Embryonic facial prominence (tissue), 1 donor: ENCODE results near the gene METTL16.
"Not testable (repeated sequence)": the region's sequence is repeated elsewhere in the genome, so short reads cannot be mapped to it uniquely, and the experiment has no call there.

Experiments
- DNase-seq: peaks from one replicate; pipeline ENCODE4 v3.0.0-alpha.2; 2016; ENCODE audit errors: extremely low spot score

Gene METTL16

GRCh38 chr17:2502871-2503580 lies 8.7 kb downstream of the METTL16 start:
- no peak for DNase-seq

DNA sequence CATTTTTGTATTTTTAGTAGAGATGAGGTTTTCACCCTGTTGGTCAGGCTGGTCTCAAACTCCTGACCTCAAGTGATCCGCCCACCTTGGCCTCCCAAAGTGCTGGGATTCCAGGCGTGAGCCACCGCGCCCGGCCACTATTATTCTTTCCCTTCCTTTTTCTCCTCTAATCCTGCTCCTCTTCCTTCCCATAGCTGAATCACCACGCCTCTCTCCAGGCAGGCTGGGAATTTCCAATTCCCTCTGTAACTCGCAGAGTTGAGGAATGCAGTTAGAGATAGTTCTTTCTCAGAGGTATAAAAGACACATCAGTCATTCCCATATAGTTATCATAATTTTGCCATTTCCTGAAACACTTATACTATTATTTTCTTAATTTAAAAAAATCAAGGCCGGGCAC lies 11.2 kb downstream of the METTL16 start:
- DNase-seq, result no peak

DNA sequence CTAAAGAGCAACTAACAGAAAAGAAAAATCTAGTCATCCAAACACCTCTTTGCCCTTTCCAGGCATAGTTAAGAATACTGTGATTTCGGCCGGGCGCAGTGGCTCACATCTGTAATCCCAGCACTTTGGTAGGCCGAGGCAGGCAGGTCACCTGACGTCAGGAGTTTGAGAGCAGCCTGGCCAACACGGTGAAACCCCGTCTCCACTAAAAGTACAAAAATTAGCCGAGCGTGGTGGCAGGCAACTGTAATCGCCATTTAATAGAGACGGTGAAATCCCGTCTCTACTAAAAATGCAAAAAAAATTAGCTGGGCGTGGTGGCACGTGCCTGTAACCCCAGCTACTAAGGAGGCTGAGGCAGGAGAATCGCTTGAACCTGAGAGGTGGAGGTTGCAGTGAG lies 22.4 kb downstream of the METTL16 start:
- DNase-seq, result not testable (repeated sequence)

- DNase-seq, result no peak
Observed at GRCh38 chr17:2487306-2487705, 24.4 kb downstream of the METTL16 start.

GRCh38 chr17:2486709-2487108 lies 25.0 kb downstream of the METTL16 start:
- DNase-seq, result not testable (repeated sequence)

GRCh38 chr17:2485970-2486369 lies 25.7 kb downstream of the METTL16 start:
- no peak for DNase-seq

DNA sequence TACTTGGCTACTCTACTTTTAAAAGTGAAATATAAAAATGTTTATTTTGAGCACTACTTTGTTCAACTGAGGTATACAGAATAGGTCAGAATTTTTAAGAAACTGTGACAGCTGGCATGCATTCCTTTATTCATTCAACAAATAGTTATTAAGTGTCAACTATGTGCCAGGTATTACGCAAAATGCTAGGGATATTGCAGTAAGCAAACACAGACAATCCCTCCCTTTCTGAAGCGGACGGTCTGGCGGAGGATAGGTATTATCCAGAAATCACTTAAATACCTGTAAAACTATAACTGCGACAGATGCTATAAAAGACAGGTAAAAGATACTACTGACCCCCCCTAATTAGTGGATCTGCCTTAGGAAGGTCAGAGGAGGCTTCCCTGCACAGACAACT lies 26.1 kb downstream of the METTL16 start:
- no peak for DNase-seq

DNA sequence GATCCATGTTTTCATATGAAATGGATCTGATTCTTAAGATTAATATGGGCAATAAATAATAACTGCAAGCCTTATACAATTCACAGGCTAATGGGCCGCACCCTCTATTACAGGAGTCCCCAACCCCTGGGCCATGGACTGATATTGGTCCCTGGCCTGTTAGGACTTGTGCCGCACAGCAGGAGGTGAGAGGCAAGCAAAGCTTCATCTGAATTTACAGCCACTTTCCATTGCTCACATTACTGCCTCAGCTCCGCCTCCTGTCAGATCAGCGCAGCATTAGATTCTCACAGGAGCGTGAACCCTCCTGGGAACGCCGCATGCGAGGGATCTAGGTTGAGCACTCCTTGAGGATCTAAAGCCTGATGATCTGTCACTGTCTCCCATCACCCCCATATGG lies 26.8 kb downstream of the METTL16 start:
- no peak for DNase-seq

- no peak for DNase-seq
Observed at GRCh38 chr17:2483084-2483483, 28.6 kb downstream of the METTL16 start.

DNA sequence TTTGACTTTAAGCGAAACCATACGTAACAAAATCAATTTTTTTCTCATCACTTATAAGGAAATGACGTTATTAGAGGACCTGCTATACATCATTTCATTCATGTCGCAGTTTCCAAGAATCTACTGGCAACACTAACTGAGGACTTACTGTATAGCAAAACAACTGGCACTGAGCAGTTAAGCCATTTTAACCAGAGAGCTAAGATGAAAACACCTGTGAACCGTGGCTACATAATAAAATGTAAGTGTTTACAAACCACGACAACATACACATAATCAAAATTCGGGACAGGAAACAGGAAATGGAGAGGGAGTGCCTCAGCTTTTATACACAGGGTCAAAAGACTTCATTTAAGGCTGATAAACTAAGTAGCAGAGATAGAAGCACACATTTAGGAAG lies 29.5 kb downstream of the METTL16 start:
- DNase-seq, result no peak

GRCh38 chr17:2481760-2482159 lies 29.9 kb downstream of the METTL16 start:
- no peak for DNase-seq

DNA sequence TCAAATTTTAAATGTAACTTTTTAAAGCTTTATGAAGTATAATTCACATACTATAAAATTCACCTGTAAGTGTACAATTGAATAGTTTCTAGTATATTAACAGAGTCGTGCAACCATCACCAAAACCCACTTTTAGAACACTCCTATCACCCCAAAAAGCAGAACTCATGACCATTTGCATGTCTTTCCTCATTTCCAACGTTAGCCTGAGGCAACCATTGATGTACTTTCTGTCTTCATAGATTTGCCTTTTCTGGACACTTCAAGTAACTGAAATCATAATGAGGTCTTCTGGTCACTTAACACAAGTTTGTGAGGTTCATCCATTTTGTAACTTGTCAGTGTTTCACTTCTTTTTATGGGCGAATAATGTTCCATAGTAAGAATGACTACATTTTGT lies 33.2 kb downstream of the METTL16 start:
- DNase-seq, result no peak

DNA sequence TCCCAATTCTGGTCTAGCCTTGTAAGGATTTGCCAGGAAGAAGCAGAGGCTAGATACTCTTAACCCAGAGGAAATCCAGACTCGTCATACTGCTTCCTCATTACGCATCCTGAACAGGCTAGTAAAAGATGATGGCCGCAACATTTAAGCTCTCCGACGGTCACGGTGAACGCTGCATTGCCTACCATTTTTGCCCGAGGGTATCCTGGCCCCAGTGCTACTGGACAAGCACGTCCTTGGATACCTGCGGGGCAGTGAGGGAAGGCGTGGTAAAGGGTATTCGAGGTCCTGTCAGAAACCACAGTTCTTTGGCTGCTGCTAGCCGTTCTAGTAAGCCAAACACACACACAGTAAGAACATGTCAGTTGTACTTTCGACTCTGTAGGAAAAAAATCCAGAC lies 36.6 kb downstream of the METTL16 start:
- no peak for DNase-seq

- DNase-seq, result no peak
Observed at GRCh38 chr17:2474371-2474770, 37.3 kb downstream of the METTL16 start.

GRCh38 chr17:2468270-2468669 lies 43.4 kb downstream of the METTL16 start:
- DNase-seq, result no peak

- DNase-seq, result no peak
Observed at GRCh38 chr17:2466931-2467330, 44.8 kb downstream of the METTL16 start.

- DNase-seq, result no peak
Observed at GRCh38 chr17:2462481-2462880, 49.2 kb downstream of the METTL16 start.

DNA sequence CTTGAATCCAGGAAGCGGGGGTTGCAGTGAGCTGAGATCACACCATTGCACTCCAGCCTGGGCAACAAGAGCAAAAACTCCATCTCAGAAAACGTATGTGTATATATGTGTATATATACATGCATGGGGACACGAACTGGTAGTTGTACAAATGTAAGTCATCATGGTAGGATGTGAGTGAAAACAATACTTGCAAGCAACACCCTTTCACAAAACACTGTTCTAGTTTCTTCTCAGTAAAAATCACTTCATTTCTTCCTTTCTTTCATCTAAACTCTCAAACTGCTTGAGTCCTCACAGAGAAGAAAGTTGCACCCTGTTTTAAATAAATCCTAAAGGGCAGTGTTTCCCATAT lies 51.8 kb downstream of the METTL16 start:
- DNase-seq, result no peak

DNA sequence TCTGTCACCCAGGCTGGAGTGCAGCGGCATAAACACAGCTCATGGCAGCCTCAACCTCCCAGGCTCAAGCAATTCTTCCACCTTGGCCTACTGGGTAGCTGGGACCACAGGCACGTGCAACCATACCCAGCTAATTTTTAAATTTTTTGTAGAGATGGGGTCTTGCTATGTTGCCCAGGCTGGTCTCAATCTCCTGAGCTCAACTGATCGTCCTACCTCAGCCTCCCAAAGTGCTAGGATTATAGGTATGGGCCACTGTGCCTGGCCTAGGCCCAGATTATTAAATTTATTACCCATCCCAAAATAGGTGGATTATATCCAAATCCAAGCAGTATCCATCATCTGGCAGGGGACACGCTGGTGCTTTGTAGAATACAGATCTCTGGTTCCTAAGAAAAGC lies 53.8 kb downstream of the METTL16 start:
- DNase-seq, result no peak

GRCh38 chr17:2456475-2456874 lies 55.2 kb downstream of the METTL16 start:
- DNase-seq, result no peak

GRCh38 chr17:2455956-2456355 lies 55.7 kb downstream of the METTL16 start:
- no peak for DNase-seq

DNA sequence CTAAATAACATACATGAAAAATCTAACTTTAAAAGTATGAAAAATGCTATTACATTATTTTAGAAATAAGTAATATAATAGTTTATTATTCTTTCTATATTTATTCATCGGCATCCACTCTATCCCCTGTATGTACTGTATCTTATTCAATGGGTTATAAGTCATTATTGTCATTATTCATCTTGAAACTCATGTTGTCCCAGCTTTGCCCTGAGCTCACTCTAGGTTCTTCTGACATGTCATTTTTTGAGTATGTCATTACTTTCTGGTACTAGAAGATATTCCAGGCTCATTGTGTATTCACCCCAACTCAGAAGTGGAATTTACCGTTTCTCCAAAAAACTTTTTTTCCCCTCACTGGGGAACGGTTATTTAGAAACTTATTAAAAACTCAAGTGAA lies 57.8 kb downstream of the METTL16 start:
- DNase-seq, result no peak

- no peak for DNase-seq
Observed at GRCh38 chr17:2453325-2453724, 58.4 kb downstream of the METTL16 start.

DNA sequence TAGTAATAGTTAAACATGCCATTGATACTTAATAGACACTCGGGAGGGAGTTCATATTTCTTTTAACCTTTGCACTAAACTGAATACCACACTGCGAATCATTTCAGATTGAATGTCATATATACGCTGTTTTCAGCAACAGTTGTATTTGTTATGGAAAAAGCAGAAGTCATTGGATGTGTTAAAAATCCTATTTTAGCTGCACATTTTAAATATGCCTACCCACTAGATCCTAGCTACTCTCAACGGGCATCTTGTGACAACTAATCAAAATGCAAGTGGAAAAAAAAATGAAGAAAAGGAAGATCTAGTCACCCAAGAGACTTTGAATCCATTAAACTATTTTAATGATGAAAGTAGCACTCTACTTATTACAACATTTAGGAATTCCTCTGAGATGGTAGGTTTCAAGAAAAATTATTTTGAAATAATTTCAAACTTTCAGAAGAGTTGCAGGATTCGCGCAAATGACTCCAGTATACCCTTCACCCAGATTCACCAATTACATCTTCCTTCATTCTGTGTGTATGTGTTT lies 59.4 kb downstream of the METTL16 start:
- DNase-seq, result no peak
